Activated naive CD4-positive, alpha-beta T cell treated with anti-CD3 and anti-CD28 coated beads, Interleukin-2, amount 10 ng/mL, durations not matched to agents 7 days and 5 days (primary cell): ENCODE data around the gene OARD1.

ENCODE experiments used
- CTCF ChIA-PET: fragments of 350-600 bp; sonication (Branson Sonifier 250); formaldehyde crosslinking; loops from one replicate; lab custom pipeline; 2021; ENCODE audit warnings: antibody characterized with exemption; lab: Charles Lee
- DNase-seq: peaks from one replicate; pipeline ENCODE4 v3.0.0-alpha.2; 2020
- H3K27ac Mint-ChIP-seq: one replicate; pipeline ENCODE4 v1.8.0; 2021; ENCODE audit warnings: mild to moderate bottlenecking, moderate library complexity, mixed read lengths
- H3K27me3 Mint-ChIP-seq: one replicate; pipeline ENCODE4 v1.8.0; 2021; ENCODE audit warnings: mild to moderate bottlenecking, mixed read lengths
- H3K36me3 Mint-ChIP-seq: one replicate; pipeline ENCODE4 v1.8.0; 2021; ENCODE audit warnings: mixed read lengths
- H3K4me1 Mint-ChIP-seq: one replicate; pipeline ENCODE4 v1.8.0; 2021; ENCODE audit warnings: mixed read lengths
- H3K4me3 Mint-ChIP-seq: one replicate; pipeline ENCODE4 v1.8.0; 2021; ENCODE audit warnings: mild to moderate bottlenecking, moderate library complexity, mixed read lengths
- H3K9me3 Mint-ChIP-seq: one replicate; pipeline ENCODE4 v1.8.0; 2021; ENCODE audit warnings: mixed read lengths

The OARD1 gene

GRCh38 chr6:41050536-41050935, 21.6 kb downstream of the OARD1 start:
- CTCF ChIA-PET = interaction anchor here (1.0 to 4.6 kb wide), 2 partner anchors 11 to 14 kb away, joined by 3 to 29 read pairs; partner anchors contain the start of gene UNC5CL
- Mint-ChIP-seq H3K9me3 (peaks cover 2% of the 10 kb centered on the region), H3K36me3 (peaks cover 8% of the 10 kb centered on the region), H3K4me3 (no peak overlapping the region), H3K27me3 (no peaks in the 10 kb centered on the region), H3K4me1 (peaks cover 21% of the 10 kb centered on the region), H3K27ac (no peak overlapping the region)
- no peak for DNase-seq

- H3K27ac Mint-ChIP-seq = no peak overlapping the region
- DNase-seq = no peak
- peaks cover 8% of the 10 kb centered on the region for H3K36me3 Mint-ChIP-seq
- no peaks in the 10 kb centered on the region for H3K27me3 Mint-ChIP-seq
- peaks cover 21% of the 10 kb centered on the region for H3K4me1 Mint-ChIP-seq
- CTCF ChIA-PET = interaction anchor here (1.0 to 4.6 kb wide), 2 partner anchors 10 to 14 kb away, joined by 3 to 29 read pairs; partner anchors contain the start of gene UNC5CL
- peaks cover 2% of the 10 kb centered on the region for H3K9me3 Mint-ChIP-seq
- no peak overlapping the region for H3K4me3 Mint-ChIP-seq
These were observed 22.2 kb downstream of the OARD1 start for GRCh38 chr6:41049955-41050354.

GRCh38 chr6:41049521-41049920, 22.6 kb downstream of the OARD1 start:
- Mint-ChIP-seq H3K36me3 (peaks cover 8% of the 10 kb centered on the region), H3K4me3 (no peak overlapping the region), H3K4me1 (peaks cover 21% of the 10 kb centered on the region), H3K27me3 (no peaks in the 10 kb centered on the region), H3K27ac (no peak overlapping the region), H3K9me3 (peaks cover 2% of the 10 kb centered on the region)
- no peak for DNase-seq
- CTCF ChIA-PET = interaction anchor here (1.0 to 4.6 kb wide), 3 partner anchors 10 to 22 kb away, joined by 3 to 29 read pairs (median 5); partner anchors contain the start of gene UNC5CL

GRCh38 chr6:41047745-41048732, 24.1 kb downstream of the OARD1 start:
- no peaks in the 10 kb centered on the region for H3K27me3 Mint-ChIP-seq
- H3K4me1 Mint-ChIP-seq = peaks cover 21% of the 10 kb centered on the region
- H3K4me3 Mint-ChIP-seq = no peak overlapping the region
- no peak for DNase-seq
- no peak overlapping the region for H3K27ac Mint-ChIP-seq
- peaks cover 2% of the 10 kb centered on the region for H3K9me3 Mint-ChIP-seq
- CTCF ChIA-PET = interaction anchor here (1.5 to 4.6 kb wide), 3 partner anchors 7 to 21 kb away, joined by 5 to 29 read pairs (median 12); partner anchors contain the start of gene UNC5CL
- H3K36me3 Mint-ChIP-seq = peaks cover 8% of the 10 kb centered on the region

- Mint-ChIP-seq H3K9me3 (peaks cover 2% of the 10 kb centered on the region), H3K27me3 (no peaks in the 10 kb centered on the region), H3K27ac (no peak overlapping the region), H3K36me3 (peaks cover 6% of the 10 kb centered on the region), H3K4me1 (peaks cover 15% of the 10 kb centered on the region), H3K4me3 (no peak overlapping the region)
- DNase-seq = no peak
- CTCF ChIA-PET = interaction anchor here (2.1 to 3.2 kb wide), 2 partner anchors 8 to 20 kb away, joined by 9 to 12 read pairs; no protein-coding TSS in a partner anchor
These were observed 24.9 kb downstream of the OARD1 start for GRCh38 chr6:41047306-41047705.

- no peak overlapping the region for H3K4me3 Mint-ChIP-seq
- no peaks in the 10 kb centered on the region for H3K36me3 Mint-ChIP-seq
- H3K27ac Mint-ChIP-seq = no peak overlapping the region
- CTCF ChIA-PET = interaction anchor here (1.0 to 3.2 kb wide), 3 partner anchors 9 to 20 kb away, joined by 4 to 12 read pairs (median 9); no protein-coding TSS in a partner anchor
- no peak for DNase-seq
- H3K4me1 Mint-ChIP-seq = peaks cover 4% of the 10 kb centered on the region
- H3K27me3 Mint-ChIP-seq = no peaks in the 10 kb centered on the region
- H3K9me3 Mint-ChIP-seq = no peaks in the 10 kb centered on the region
These were observed 26.1 kb downstream of the OARD1 start for GRCh38 chr6:41046084-41046483.

- no peak overlapping the region for H3K4me3 Mint-ChIP-seq
- no peaks in the 10 kb centered on the region for H3K36me3 Mint-ChIP-seq
- H3K4me1 Mint-ChIP-seq = peaks cover 6% of the 10 kb centered on the region
- H3K27ac Mint-ChIP-seq = no peak overlapping the region
- no peaks in the 10 kb centered on the region for H3K9me3 Mint-ChIP-seq
- CTCF ChIA-PET = interaction anchor here (1.0 to 3.2 kb wide), 3 partner anchors 10 to 20 kb away, joined by 4 to 12 read pairs (median 9); no protein-coding TSS in a partner anchor
- H3K27me3 Mint-ChIP-seq = no peaks in the 10 kb centered on the region
- DNase-seq = no peak
These were observed 26.5 kb downstream of the OARD1 start for GRCh38 chr6:41045664-41046063.

GRCh38 chr6:41043151-41043550, 29.0 kb downstream of the OARD1 start:
- DNase-seq = no peak
- no peaks in the 10 kb centered on the region for H3K9me3 Mint-ChIP-seq
- no peak overlapping the region for H3K4me3 Mint-ChIP-seq
- peaks cover 13% of the 10 kb centered on the region for H3K4me1 Mint-ChIP-seq
- no peaks in the 10 kb centered on the region for H3K36me3 Mint-ChIP-seq
- CTCF ChIA-PET = no interaction called here
- no peak overlapping the region for H3K27ac Mint-ChIP-seq
- no peaks in the 10 kb centered on the region for H3K27me3 Mint-ChIP-seq

- CTCF ChIA-PET = no interaction called here
These were observed 29.7 kb downstream of the OARD1 start, which contains the start of gene TSPO2 for GRCh38 chr6:41042226-41043055. Gene TSPO2 (plus strand): TSS chr6:41042467. CDS start chr6:41042986, 519 bp downstream.

GRCh38 chr6:41040940-41041536, 31.1 kb downstream of the OARD1 start:
- no peak for DNase-seq
- H3K36me3 Mint-ChIP-seq = no peaks in the 10 kb centered on the region
- CTCF ChIA-PET = interaction anchor here (1.3 to 7.4 kb wide), 6 partner anchors 10 to 141 kb away, joined by 4 to 113 read pairs (median 24); no protein-coding TSS in a partner anchor
- peaks cover 13% of the 10 kb centered on the region for H3K4me1 Mint-ChIP-seq
- H3K27me3 Mint-ChIP-seq = peaks cover 4% of the 10 kb centered on the region
- no peak overlapping the region for H3K27ac Mint-ChIP-seq
- H3K9me3 Mint-ChIP-seq = no peaks in the 10 kb centered on the region
- no peak overlapping the region for H3K4me3 Mint-ChIP-seq

More at GRCh38 chr6:41042226-41043055, 29.7 kb downstream of the OARD1 start, which contains the start of gene TSPO2:
- Mint-ChIP-seq H3K4me1 (peaks cover 13% of the 10 kb centered on the region), H3K4me3 (no peak within 1 kb of the TSS), H3K9me3 (no peaks in the 10 kb centered on the region), H3K36me3 (no peaks in the 10 kb centered on the region), H3K27me3 (no peaks in the 10 kb centered on the region), H3K27ac (peak within 1 kb of the TSS; percentile 46)
- no peak for DNase-seq

- Mint-ChIP-seq H3K36me3 (no peaks in the 10 kb centered on the region), H3K27ac (no peak overlapping the region)
- CTCF ChIA-PET = interaction anchor here (0.9 to 7.4 kb wide), 14 partner anchors 10 to 146 kb away, joined by 3 to 113 read pairs (median 5); no protein-coding TSS in a partner anchor
These were observed 31.8 kb downstream of the OARD1 start for GRCh38 chr6:41040101-41040939.

More at GRCh38 chr6:41040101-41040939, 31.8 kb downstream of the OARD1 start:
- no peaks in the 10 kb centered on the region for H3K9me3 Mint-ChIP-seq
- H3K27me3 Mint-ChIP-seq = peaks cover 4% of the 10 kb centered on the region
- H3K4me1 Mint-ChIP-seq = peaks cover 13% of the 10 kb centered on the region
- H3K4me3 Mint-ChIP-seq = no peak overlapping the region
- DNase-seq = no peak
